WTC11 (cell line): Measurements from ENCODE around the gene CACNA1C. TPM values are rescaled to one million over a fixed set of nuclear protein-coding genes. Genes with fewer than 3 reads are reported as not detected.

Experiments used
- ATF1 ChIP-seq: sonication (generic); formaldehyde crosslinking; IDR thresholded peaks from 2 replicates; pipeline ENCODE4 v1.8.1; 2023; ENCODE audit warnings: mild to moderate bottlenecking, moderate library complexity, missing genetic modification reagents
- CREB1 ChIP-seq: sonication (generic); formaldehyde crosslinking; IDR thresholded peaks from 2 replicates; pipeline ENCODE4 v1.8.0; 2023; ENCODE audit warnings: mild to moderate bottlenecking, missing genetic modification reagents
- FOXJ3 ChIP-seq: sonication (generic); formaldehyde crosslinking; IDR thresholded peaks from 2 replicates; pipeline ENCODE4 v1.9.0; 2021; ENCODE audit warnings: missing genetic modification reagents, mild to moderate bottlenecking, borderline replicate concordance
- FOXP1 ChIP-seq: sonication (generic); formaldehyde crosslinking; IDR thresholded peaks from 2 replicates; pipeline ENCODE4 v1.8.0; 2022; ENCODE audit warnings: missing genetic modification reagents, mild to moderate bottlenecking, moderate library complexity, borderline replicate concordance
- GABPB1 ChIP-seq: sonication (generic); formaldehyde crosslinking; IDR thresholded peaks from 2 replicates; pipeline ENCODE4 v1.8.1; 2023; ENCODE audit warnings: mild to moderate bottlenecking, missing genetic modification reagents
- HMGA2 ChIP-seq: fragments of 250-450 bp; sonication (Bioruptor Pico); IDR thresholded peaks from 2 replicates; pipeline ENCODE4 v1.4.0; 2021; ENCODE audit warnings: mild to moderate bottlenecking, moderate library complexity
- JAZF1 ChIP-seq: fragments of 250-450 bp; sonication (Bioruptor Pico); IDR thresholded peaks from 2 replicates; pipeline ENCODE4 v1.9.0; 2021; ENCODE audit warnings: moderate library complexity, mild to moderate bottlenecking, inconsistent platforms
- NFE2L1 ChIP-seq: sonication (generic); formaldehyde crosslinking; IDR thresholded peaks from 2 replicates; pipeline ENCODE4 v1.8.1; 2023; ENCODE audit warnings: missing genetic modification reagents
- TCF7 ChIP-seq: sonication (generic); formaldehyde crosslinking; IDR thresholded peaks from 2 replicates; pipeline ENCODE4 v1.8.0; 2022; ENCODE audit warnings: mild to moderate bottlenecking, low read depth, missing genetic modification reagents, moderate library complexity
- ZNF138 ChIP-seq: sonication (generic); formaldehyde crosslinking; conservative IDR thresholded peaks from 2 replicates; pipeline ENCODE4 v1.8.1; 2022; ENCODE audit warnings: mild to moderate bottlenecking, moderate library complexity, missing genetic modification reagents
- ZNF219 ChIP-seq: sonication (generic); formaldehyde crosslinking; IDR thresholded peaks from 2 replicates; pipeline ENCODE4 v1.8.0; 2023; ENCODE audit warnings: missing genetic modification reagents, mild to moderate bottlenecking, borderline replicate concordance
- total RNA-seq: library from RNA; stranded (reverse); gene quantifications from 3 replicates; pipeline ENCODE4 v1.2.3, GENCODE V29; 2021
- TF ChIP-seq, protein P1 (sequence below): sonication (generic); formaldehyde crosslinking; IDR thresholded peaks from 2 replicates; pipeline ENCODE4 v1.8.0; 2022; ENCODE audit warnings: mild to moderate bottlenecking, missing genetic modification reagents
- TF ChIP-seq, protein P2 (sequence below): sonication (generic); formaldehyde crosslinking; IDR thresholded peaks from 2 replicates; pipeline ENCODE4 v1.8.0; 2022; ENCODE audit warnings: missing genetic modification reagents
- TF ChIP-seq, protein P3 (sequence below): sonication (generic); formaldehyde crosslinking; IDR thresholded peaks from 2 replicates; pipeline ENCODE4 v1.8.0; 2022; ENCODE audit warnings: mild to moderate bottlenecking, missing genetic modification reagents
- TF ChIP-seq, protein P4 (sequence below): fragments of 250-450 bp; sonication (Bioruptor Pico); conservative IDR thresholded peaks from 2 replicates; pipeline ENCODE4 v1.9.0; 2021; ENCODE audit warnings: mild to moderate bottlenecking
- TF ChIP-seq, protein P5 (sequence below): fragments of 250-450 bp; sonication (Bioruptor Pico); IDR thresholded peaks from 2 replicates; pipeline ENCODE4 v1.9.0; 2021; ENCODE audit warnings: mild to moderate bottlenecking, borderline replicate concordance
- TF ChIP-seq, protein P6 (sequence below): fragments of 250-450 bp; sonication (Bioruptor Pico); IDR thresholded peaks from 2 replicates; pipeline ENCODE4 v1.9.0; 2021; ENCODE audit warnings: mild to moderate bottlenecking
- TF ChIP-seq, protein P7 (sequence below): sonication (generic); formaldehyde crosslinking; IDR thresholded peaks from 2 replicates; pipeline ENCODE4 v1.8.1; 2022; ENCODE audit warnings: low read depth, missing genetic modification reagents, borderline replicate concordance
- TF ChIP-seq, protein P8 (sequence below): sonication (generic); formaldehyde crosslinking; IDR thresholded peaks from 2 replicates; pipeline ENCODE4 v1.8.0; 2022; ENCODE audit warnings: mild to moderate bottlenecking, missing genetic modification reagents

Gene CACNA1C
- total RNA-seq, 1 experiment from 2014 or later, result 1.7 TPM

DNA sequence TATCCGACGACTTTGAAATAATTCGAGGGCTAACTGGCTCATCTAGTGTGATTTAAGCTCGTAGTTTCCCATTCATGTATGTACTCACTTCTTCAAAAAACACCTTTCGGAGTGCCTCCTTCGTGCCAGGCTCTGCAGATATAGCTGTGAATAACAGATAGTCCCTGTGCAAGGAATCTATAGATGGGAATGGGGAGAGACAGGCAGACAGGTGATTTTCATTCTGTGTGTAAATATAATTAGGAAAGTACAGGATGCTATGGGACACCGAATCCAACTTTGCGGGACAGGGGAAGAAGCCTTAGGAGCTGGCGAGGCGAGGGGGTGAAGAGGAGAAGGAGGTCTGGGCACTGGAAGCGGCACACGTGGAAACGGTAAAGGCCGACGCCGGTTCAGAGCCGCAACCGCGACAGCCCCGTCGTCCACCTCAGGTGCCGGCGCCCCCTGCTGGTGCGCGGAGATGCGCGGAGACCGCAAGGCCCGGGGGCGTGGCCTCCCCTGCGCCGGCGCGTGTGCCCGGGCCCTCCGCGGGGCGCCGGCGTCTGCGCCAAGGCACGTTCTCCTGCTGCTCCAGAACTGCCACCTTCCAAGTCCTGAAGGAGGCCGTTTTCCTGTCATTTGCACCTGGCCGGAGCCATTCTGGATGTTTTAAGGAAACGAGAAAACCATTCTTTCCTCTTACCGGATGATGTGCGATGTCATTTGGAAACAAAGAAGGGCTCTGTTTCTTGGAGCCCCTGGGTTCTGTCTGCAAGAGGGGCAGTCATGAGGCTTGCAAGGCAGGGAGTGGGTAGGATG, 18.0 kb upstream of the CACNA1C start (continued):
- TF ChIP-seq CREB1 (CRISPR knock-in tag) (no peak), NFE2L1 (CRISPR knock-in tag) (peak; percentile 28; the same call in 1 of the 2 replicates), ZNF138 (0 out of 2 replicates have a peak, but pooled peaks have one; percentile 56), FOXP1 (peak; percentile 81; the same call in 1 of the 2 replicates), JAZF1 (CRISPR knock-in tag) (no peak), HMGA2 (no peak), TCF7 (CRISPR knock-in tag) (no peak), FOXJ3 (CRISPR knock-in tag) (no peak), ZNF219 (CRISPR knock-in tag) (no peak), ATF1 (CRISPR knock-in tag) (no peak), GABPB1 (CRISPR knock-in tag) (peak; percentile 21; the same call in 1 of the 2 replicates)
- TF ChIP-seq, protein P1, sequence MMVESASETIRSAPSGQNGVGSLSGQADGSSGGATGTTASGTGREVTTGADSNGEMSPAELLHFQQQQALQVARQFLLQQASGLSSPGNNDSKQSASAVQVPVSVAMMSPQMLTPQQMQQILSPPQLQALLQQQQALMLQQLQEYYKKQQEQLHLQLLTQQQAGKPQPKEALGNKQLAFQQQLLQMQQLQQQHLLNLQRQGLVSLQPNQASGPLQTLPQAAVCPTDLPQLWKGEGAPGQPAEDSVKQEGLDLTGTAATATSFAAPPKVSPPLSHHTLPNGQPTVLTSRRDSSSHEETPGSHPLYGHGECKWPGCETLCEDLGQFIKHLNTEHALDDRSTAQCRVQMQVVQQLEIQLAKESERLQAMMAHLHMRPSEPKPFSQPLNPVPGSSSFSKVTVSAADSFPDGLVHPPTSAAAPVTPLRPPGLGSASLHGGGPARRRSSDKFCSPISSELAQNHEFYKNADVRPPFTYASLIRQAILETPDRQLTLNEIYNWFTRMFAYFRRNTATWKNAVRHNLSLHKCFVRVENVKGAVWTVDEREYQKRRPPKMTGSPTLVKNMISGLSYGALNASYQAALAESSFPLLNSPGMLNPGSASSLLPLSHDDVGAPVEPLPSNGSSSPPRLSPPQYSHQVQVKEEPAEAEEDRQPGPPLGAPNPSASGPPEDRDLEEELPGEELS, result 0 out of 2 replicates have a peak, but pooled peaks have one; percentile 49
- TF ChIP-seq, protein P2, sequence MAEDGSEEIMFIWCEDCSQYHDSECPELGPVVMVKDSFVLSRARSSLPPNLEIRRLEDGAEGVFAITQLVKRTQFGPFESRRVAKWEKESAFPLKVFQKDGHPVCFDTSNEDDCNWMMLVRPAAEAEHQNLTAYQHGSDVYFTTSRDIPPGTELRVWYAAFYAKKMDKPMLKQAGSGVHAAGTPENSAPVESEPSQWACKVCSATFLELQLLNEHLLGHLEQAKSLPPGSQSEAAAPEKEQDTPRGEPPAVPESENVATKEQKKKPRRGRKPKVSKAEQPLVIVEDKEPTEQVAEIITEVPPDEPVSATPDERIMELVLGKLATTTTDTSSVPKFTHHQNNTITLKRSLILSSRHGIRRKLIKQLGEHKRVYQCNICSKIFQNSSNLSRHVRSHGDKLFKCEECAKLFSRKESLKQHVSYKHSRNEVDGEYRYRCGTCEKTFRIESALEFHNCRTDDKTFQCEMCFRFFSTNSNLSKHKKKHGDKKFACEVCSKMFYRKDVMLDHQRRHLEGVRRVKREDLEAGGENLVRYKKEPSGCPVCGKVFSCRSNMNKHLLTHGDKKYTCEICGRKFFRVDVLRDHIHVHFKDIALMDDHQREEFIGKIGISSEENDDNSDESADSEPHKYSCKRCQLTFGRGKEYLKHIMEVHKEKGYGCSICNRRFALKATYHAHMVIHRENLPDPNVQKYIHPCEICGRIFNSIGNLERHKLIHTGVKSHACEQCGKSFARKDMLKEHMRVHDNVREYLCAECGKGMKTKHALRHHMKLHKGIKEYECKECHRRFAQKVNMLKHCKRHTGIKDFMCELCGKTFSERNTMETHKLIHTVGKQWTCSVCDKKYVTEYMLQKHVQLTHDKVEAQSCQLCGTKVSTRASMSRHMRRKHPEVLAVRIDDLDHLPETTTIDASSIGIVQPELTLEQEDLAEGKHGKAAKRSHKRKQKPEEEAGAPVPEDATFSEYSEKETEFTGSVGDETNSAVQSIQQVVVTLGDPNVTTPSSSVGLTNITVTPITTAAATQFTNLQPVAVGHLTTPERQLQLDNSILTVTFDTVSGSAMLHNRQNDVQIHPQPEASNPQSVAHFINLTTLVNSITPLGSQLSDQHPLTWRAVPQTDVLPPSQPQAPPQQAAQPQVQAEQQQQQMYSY (CRISPR knock-in tag), result no peak
- TF ChIP-seq, protein P3, sequence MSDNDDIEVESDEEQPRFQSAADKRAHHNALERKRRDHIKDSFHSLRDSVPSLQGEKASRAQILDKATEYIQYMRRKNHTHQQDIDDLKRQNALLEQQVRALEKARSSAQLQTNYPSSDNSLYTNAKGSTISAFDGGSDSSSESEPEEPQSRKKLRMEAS, result peak; percentile 93; the same call in 1 of the 2 replicates
- TF ChIP-seq, protein P4, sequence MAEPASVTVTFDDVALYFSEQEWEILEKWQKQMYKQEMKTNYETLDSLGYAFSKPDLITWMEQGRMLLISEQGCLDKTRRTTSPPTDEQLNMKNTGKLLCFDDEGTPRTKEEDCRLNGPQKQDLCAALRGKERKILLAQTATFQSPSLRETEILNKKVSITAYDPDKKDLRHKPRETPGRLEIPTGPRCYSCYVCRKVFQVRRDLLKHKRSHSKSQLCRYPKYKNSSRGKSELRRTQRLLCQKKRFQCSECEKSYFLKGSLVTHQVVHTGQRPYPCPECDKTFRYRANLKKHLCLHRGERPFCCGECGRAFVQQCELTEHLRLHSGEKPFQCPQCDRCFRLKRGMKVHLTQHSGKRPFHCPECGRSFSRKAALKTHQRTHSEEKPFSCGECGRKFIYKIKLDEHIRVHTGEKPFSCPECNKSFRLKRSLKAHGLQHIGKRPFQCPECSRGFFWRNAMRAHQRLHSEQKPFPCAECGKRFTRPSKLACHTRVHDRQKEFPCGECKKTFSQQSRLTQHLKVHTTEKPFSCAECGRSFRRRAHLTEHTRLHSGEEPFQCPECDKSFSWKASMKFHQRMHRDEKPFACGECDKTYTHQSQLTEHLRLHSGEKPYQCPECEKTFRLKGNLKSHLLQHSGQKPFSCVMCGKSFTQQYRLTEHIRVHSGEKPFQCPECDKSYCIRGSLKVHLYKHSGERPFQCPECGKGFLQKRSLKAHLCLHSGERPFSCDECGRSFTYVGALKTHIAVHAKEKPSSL (CRISPR knock-in tag), result no peak
- TF ChIP-seq, protein P5, sequence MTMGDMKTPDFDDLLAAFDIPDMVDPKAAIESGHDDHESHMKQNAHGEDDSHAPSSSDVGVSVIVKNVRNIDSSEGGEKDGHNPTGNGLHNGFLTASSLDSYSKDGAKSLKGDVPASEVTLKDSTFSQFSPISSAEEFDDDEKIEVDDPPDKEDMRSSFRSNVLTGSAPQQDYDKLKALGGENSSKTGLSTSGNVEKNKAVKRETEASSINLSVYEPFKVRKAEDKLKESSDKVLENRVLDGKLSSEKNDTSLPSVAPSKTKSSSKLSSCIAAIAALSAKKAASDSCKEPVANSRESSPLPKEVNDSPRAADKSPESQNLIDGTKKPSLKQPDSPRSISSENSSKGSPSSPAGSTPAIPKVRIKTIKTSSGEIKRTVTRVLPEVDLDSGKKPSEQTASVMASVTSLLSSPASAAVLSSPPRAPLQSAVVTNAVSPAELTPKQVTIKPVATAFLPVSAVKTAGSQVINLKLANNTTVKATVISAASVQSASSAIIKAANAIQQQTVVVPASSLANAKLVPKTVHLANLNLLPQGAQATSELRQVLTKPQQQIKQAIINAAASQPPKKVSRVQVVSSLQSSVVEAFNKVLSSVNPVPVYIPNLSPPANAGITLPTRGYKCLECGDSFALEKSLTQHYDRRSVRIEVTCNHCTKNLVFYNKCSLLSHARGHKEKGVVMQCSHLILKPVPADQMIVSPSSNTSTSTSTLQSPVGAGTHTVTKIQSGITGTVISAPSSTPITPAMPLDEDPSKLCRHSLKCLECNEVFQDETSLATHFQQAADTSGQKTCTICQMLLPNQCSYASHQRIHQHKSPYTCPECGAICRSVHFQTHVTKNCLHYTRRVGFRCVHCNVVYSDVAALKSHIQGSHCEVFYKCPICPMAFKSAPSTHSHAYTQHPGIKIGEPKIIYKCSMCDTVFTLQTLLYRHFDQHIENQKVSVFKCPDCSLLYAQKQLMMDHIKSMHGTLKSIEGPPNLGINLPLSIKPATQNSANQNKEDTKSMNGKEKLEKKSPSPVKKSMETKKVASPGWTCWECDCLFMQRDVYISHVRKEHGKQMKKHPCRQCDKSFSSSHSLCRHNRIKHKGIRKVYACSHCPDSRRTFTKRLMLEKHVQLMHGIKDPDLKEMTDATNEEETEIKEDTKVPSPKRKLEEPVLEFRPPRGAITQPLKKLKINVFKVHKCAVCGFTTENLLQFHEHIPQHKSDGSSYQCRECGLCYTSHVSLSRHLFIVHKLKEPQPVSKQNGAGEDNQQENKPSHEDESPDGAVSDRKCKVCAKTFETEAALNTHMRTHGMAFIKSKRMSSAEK, result no peak
- TF ChIP-seq, protein P6, sequence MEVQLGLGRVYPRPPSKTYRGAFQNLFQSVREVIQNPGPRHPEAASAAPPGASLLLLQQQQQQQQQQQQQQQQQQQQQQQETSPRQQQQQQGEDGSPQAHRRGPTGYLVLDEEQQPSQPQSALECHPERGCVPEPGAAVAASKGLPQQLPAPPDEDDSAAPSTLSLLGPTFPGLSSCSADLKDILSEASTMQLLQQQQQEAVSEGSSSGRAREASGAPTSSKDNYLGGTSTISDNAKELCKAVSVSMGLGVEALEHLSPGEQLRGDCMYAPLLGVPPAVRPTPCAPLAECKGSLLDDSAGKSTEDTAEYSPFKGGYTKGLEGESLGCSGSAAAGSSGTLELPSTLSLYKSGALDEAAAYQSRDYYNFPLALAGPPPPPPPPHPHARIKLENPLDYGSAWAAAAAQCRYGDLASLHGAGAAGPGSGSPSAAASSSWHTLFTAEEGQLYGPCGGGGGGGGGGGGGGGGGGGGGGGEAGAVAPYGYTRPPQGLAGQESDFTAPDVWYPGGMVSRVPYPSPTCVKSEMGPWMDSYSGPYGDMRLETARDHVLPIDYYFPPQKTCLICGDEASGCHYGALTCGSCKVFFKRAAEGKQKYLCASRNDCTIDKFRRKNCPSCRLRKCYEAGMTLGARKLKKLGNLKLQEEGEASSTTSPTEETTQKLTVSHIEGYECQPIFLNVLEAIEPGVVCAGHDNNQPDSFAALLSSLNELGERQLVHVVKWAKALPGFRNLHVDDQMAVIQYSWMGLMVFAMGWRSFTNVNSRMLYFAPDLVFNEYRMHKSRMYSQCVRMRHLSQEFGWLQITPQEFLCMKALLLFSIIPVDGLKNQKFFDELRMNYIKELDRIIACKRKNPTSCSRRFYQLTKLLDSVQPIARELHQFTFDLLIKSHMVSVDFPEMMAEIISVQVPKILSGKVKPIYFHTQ (CRISPR knock-in tag), result no peak
- TF ChIP-seq, protein P7, sequence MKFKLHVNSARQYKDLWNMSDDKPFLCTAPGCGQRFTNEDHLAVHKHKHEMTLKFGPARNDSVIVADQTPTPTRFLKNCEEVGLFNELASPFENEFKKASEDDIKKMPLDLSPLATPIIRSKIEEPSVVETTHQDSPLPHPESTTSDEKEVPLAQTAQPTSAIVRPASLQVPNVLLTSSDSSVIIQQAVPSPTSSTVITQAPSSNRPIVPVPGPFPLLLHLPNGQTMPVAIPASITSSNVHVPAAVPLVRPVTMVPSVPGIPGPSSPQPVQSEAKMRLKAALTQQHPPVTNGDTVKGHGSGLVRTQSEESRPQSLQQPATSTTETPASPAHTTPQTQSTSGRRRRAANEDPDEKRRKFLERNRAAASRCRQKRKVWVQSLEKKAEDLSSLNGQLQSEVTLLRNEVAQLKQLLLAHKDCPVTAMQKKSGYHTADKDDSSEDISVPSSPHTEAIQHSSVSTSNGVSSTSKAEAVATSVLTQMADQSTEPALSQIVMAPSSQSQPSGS (CRISPR knock-in tag), result no peak
- TF ChIP-seq, protein P8, sequence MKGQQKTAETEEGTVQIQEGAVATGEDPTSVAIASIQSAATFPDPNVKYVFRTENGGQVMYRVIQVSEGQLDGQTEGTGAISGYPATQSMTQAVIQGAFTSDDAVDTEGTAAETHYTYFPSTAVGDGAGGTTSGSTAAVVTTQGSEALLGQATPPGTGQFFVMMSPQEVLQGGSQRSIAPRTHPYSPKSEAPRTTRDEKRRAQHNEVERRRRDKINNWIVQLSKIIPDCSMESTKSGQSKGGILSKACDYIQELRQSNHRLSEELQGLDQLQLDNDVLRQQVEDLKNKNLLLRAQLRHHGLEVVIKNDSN (CRISPR knock-in tag), result peak; percentile 42; the same call in 1 of the 2 replicates
